Measurements from ENCODE around the gene SLC43A1.

Gene SLC43A1

GRCh38 chr11:57471496-57471895, 44.0 kb downstream of the SLC43A1 start:
- Histone ChIP-seq H3K27me3 (ENCODE audit: control insufficient read depth, insufficient read depth, low read length, poor library complexity, severe bottlenecking) (peaks cover 31% of the 10 kb centered on the region), H3K4me3 (ENCODE audit: insufficient read depth, low read depth, low read length) (no peak overlapping the region), H3K9me3 (ENCODE audit: control insufficient read depth, low read length) (no peaks in the 10 kb centered on the region), H3K36me3 (ENCODE audit: control insufficient read depth, insufficient read depth, low read length) (no peaks in the 10 kb centered on the region), H3K4me1 (ENCODE audit: control insufficient read depth, insufficient read depth, low read length) (no peaks in the 10 kb centered on the region), H3K27ac (ENCODE audit: insufficient read depth, low read depth, low read length, poor library complexity, severe bottlenecking) (no peak overlapping the region)
- 89 to 91% methylated on average over 3 of the region's 3 CpGs for WGBS, 2 experiments

GRCh38 chr11:57469268-57469667, 46.2 kb downstream of the SLC43A1 start:
- WGBS, 2 experiments = 95 to 98% methylated on average over 5 of the region's 5 CpGs
- H3K36me3 ChIP-seq (ENCODE audit: control insufficient read depth, insufficient read depth, low read length) = no peaks in the 10 kb centered on the region
- H3K9me3 ChIP-seq (ENCODE audit: control insufficient read depth, low read length) = no peaks in the 10 kb centered on the region
- H3K4me1 ChIP-seq (ENCODE audit: control insufficient read depth, insufficient read depth, low read length) = peaks cover under 1% of the 10 kb centered on the region
- H3K27me3 ChIP-seq (ENCODE audit: control insufficient read depth, insufficient read depth, low read length, poor library complexity, severe bottlenecking) = peaks cover 8% of the 10 kb centered on the region
- H3K4me3 ChIP-seq (ENCODE audit: insufficient read depth, low read depth, low read length) = no peak overlapping the region
- no peak overlapping the region for H3K27ac ChIP-seq (ENCODE audit: insufficient read depth, low read depth, low read length, poor library complexity, severe bottlenecking)

- no peak overlapping the region for H3K4me3 ChIP-seq (ENCODE audit: insufficient read depth, low read depth, low read length)
- no peaks in the 10 kb centered on the region for H3K36me3 ChIP-seq (ENCODE audit: control insufficient read depth, insufficient read depth, low read length)
- no peak overlapping the region for H3K27ac ChIP-seq (ENCODE audit: insufficient read depth, low read depth, low read length, poor library complexity, severe bottlenecking)
- H3K9me3 ChIP-seq (ENCODE audit: control insufficient read depth, low read length) = no peaks in the 10 kb centered on the region
- 85 to 88% methylated on average over 4 of the region's 4 CpGs for WGBS, 2 experiments
- H3K27me3 ChIP-seq (ENCODE audit: control insufficient read depth, insufficient read depth, low read length, poor library complexity, severe bottlenecking) = peaks cover 3% of the 10 kb centered on the region
- peaks cover 11% of the 10 kb centered on the region for H3K4me1 ChIP-seq (ENCODE audit: control insufficient read depth, insufficient read depth, low read length)
Observed at GRCh38 chr11:57468276-57468675, 47.2 kb downstream of the SLC43A1 start.

- 85 to 87% methylated on average over 23 of the region's 23 CpGs for WGBS, 2 experiments
- no peaks in the 10 kb centered on the region for H3K27me3 ChIP-seq (ENCODE audit: control insufficient read depth, insufficient read depth, low read length, poor library complexity, severe bottlenecking)
Observed at GRCh38 chr11:57467508-57468157, 47.9 kb downstream of the SLC43A1 start.

GRCh38 chr11:57466680-57467079, 48.8 kb downstream of the SLC43A1 start:
- Histone ChIP-seq H3K36me3 (ENCODE audit: control insufficient read depth, insufficient read depth, low read length) (no peaks in the 10 kb centered on the region), H3K4me1 (ENCODE audit: control insufficient read depth, insufficient read depth, low read length) (peaks cover 15% of the 10 kb centered on the region), H3K4me3 (ENCODE audit: insufficient read depth, low read depth, low read length) (no peak overlapping the region), H3K27ac (ENCODE audit: insufficient read depth, low read depth, low read length, poor library complexity, severe bottlenecking) (no peak overlapping the region), H3K27me3 (ENCODE audit: control insufficient read depth, insufficient read depth, low read length, poor library complexity, severe bottlenecking) (peaks cover 9% of the 10 kb centered on the region), H3K9me3 (ENCODE audit: control insufficient read depth, low read length) (no peaks in the 10 kb centered on the region)
- WGBS, 2 experiments = 87 to 92% methylated on average over 4 of the region's 4 CpGs

More at GRCh38 chr11:57467508-57468157, 47.9 kb downstream of the SLC43A1 start:
- Histone ChIP-seq H3K4me3 (ENCODE audit: insufficient read depth, low read depth, low read length) (no peak overlapping the region), H3K36me3 (ENCODE audit: control insufficient read depth, insufficient read depth, low read length) (no peaks in the 10 kb centered on the region), H3K9me3 (ENCODE audit: control insufficient read depth, low read length) (no peaks in the 10 kb centered on the region), H3K4me1 (ENCODE audit: control insufficient read depth, insufficient read depth, low read length) (peaks cover 14% of the 10 kb centered on the region), H3K27ac (ENCODE audit: insufficient read depth, low read depth, low read length, poor library complexity, severe bottlenecking) (no peak overlapping the region)

- Histone ChIP-seq H3K27me3 (ENCODE audit: control insufficient read depth, insufficient read depth, low read length, poor library complexity, severe bottlenecking) (peaks cover 28% of the 10 kb centered on the region), H3K9me3 (ENCODE audit: control insufficient read depth, low read length) (no peaks in the 10 kb centered on the region), H3K27ac (ENCODE audit: insufficient read depth, low read depth, low read length, poor library complexity, severe bottlenecking) (no peak overlapping the region), H3K4me3 (ENCODE audit: insufficient read depth, low read depth, low read length) (no peak overlapping the region), H3K4me1 (ENCODE audit: control insufficient read depth, insufficient read depth, low read length) (peaks cover 26% of the 10 kb centered on the region), H3K36me3 (ENCODE audit: control insufficient read depth, insufficient read depth, low read length) (no peaks in the 10 kb centered on the region)
- 79 to 81% methylated on average over 30 of the region's 30 CpGs for WGBS, 2 experiments
Observed at GRCh38 chr11:57464539-57465181, 50.8 kb downstream of the SLC43A1 start.

GRCh38 chr11:57463671-57464538, 51.6 kb downstream of the SLC43A1 start:
- H3K4me3 ChIP-seq (ENCODE audit: insufficient read depth, low read depth, low read length) = no peak overlapping the region
- no peak overlapping the region for H3K27ac ChIP-seq (ENCODE audit: insufficient read depth, low read depth, low read length, poor library complexity, severe bottlenecking)
- peaks cover 36% of the 10 kb centered on the region for H3K27me3 ChIP-seq (ENCODE audit: control insufficient read depth, insufficient read depth, low read length, poor library complexity, severe bottlenecking)

GRCh38 chr11:57462597-57462996, 52.9 kb downstream of the SLC43A1 start:
- Histone ChIP-seq H3K4me1 (ENCODE audit: control insufficient read depth, insufficient read depth, low read length) (peaks cover 35% of the 10 kb centered on the region), H3K4me3 (ENCODE audit: insufficient read depth, low read depth, low read length) (no peak overlapping the region), H3K27ac (ENCODE audit: insufficient read depth, low read depth, low read length, poor library complexity, severe bottlenecking) (no peak overlapping the region), H3K27me3 (ENCODE audit: control insufficient read depth, insufficient read depth, low read length, poor library complexity, severe bottlenecking) (peaks cover 49% of the 10 kb centered on the region), H3K9me3 (ENCODE audit: control insufficient read depth, low read length) (no peaks in the 10 kb centered on the region), H3K36me3 (ENCODE audit: control insufficient read depth, insufficient read depth, low read length) (no peaks in the 10 kb centered on the region)
- WGBS, 2 experiments = 91 to 97% methylated on average over 3 of the region's 3 CpGs

More at GRCh38 chr11:57463671-57464538, 51.6 kb downstream of the SLC43A1 start:
- H3K4me1 ChIP-seq (ENCODE audit: control insufficient read depth, insufficient read depth, low read length) = peaks cover 33% of the 10 kb centered on the region
- no peaks in the 10 kb centered on the region for H3K36me3 ChIP-seq (ENCODE audit: control insufficient read depth, insufficient read depth, low read length)
- H3K9me3 ChIP-seq (ENCODE audit: control insufficient read depth, low read length) = no peaks in the 10 kb centered on the region
- WGBS, 2 experiments = 25 to 27% methylated on average over 14 of the region's 14 CpGs

- WGBS, 2 experiments = 63 to 65% methylated on average over 16 of the region's 16 CpGs
- peaks cover 54% of the 10 kb centered on the region for H3K27me3 ChIP-seq (ENCODE audit: control insufficient read depth, insufficient read depth, low read length, poor library complexity, severe bottlenecking)
- peaks cover 37% of the 10 kb centered on the region for H3K4me1 ChIP-seq (ENCODE audit: control insufficient read depth, insufficient read depth, low read length)
- H3K4me3 ChIP-seq (ENCODE audit: insufficient read depth, low read depth, low read length) = peak overlapping the region; percentile 2
- H3K36me3 ChIP-seq (ENCODE audit: control insufficient read depth, insufficient read depth, low read length) = no peaks in the 10 kb centered on the region
- no peak overlapping the region for H3K27ac ChIP-seq (ENCODE audit: insufficient read depth, low read depth, low read length, poor library complexity, severe bottlenecking)
- H3K9me3 ChIP-seq (ENCODE audit: control insufficient read depth, low read length) = no peaks in the 10 kb centered on the region
Observed at GRCh38 chr11:57461841-57462489, 53.5 kb downstream of the SLC43A1 start.

All from ectodermal cell (in vitro differentiated cells).